GM19351 (cell line): Measurements from ENCODE around the gene RUFY3.
"Not testable (repeated sequence)": the region's sequence is repeated elsewhere in the genome, so short reads cannot be mapped to it uniquely, and the experiment has no call there.

ENCODE experiments used
- ATAC-seq: cut with Tn5 transposase; IDR thresholded peaks from one replicate; pipeline ENCODE4 v1.9.1; 2021; ENCODE audit warnings: mild to moderate bottlenecking, moderate library complexity; ENCODE audit not compliant: unreplicated experiment

Gene RUFY3

DNA sequence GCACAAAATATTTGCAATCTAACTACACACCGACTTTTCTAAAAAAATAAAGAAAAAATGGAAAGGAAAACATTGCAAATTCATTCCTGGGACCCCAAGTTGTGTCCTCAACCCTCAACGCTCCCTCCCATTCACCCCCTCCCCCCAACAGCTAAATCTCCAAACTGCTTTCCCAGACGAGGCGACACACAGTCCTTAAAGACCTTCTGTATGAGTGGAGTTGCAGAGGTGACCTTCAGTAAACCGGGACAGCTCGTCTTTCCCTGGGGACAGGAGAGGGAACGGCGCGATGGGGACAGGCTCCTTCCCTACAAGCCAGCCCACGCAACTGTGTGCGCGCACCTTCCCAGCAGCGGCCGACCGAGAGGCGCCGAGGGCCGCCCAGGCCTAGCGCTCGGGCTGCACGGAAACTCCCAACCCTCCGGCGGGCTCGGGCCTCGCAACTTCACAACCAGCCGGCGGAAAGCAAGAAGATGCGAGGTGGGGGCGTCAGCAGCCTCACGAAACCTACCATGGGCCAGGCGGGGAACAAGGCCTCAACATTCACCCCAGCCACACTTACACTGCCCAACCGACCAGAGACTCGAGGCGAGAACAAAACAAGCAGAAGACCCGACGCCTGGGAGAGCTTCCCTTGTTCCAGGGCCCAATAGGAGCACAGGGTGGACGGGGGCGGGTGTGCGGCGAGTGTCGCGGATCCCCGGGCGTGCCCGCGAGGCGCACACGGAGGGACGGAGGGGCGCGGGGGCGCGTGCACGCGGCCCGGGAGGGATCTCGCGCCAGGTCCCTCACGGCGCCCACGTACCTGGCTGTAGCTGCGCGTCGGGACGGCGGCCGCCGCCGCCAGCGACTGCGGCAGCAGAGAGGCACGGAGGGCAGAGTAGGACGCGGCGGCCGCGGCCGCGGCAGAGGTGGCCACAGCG, 117.2 kb downstream of the RUFY3 start:
- ATAC-seq = peak; percentile 55

DNA sequence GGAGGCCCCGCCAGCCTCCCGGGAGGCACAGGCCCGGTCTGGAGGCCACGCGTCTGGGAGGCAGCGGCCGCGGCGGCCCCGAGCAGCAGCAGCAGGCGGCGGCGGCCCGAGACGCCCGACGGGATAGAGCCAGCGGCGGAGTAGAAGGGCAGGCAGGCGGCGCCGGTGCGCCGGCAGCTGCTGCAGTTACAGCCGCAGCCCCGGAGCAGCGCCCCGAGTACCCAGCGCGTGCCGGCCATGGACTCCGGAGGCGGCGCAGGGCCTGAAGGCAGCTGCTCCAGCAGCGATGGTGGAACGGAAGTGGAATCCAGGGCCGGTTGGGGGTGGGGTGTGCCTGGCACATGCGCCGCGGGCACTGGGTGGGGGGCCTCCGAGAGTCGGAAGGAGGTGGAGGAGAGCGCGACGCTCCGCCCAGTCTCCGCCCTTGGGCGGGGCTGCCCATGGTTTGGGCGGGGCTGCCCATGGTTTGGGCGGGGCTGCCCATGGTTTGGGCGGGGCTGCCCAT, 117.9 kb downstream of the RUFY3 start, which contains the start of gene GRSF1:
Gene GRSF1 (minus strand): TSS at position 302 of the 505 bp plus-strand sequence. CDS start 63 bp downstream, at position 239.
- peak; percentile 60 for ATAC-seq

DNA sequence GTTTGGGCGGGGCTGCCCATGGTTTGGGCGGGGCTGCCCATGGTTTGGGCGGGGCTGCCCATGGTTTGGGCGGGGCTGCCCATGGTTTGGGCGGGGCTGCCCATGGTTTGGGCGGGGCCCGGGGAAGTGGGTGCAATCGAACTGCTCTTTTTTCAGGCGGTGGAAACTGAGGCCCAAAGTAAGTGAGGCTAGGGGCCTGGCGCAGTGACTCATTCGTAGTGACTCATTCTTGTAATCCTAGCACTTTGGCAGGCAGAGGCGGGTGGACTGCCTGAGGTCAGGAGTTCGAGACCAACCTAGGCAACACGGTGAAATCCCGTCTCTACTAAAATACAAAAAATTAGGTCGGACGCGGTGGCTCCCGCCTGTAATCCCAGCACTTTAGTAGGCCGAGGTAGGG, 118.4 kb downstream of the RUFY3 start:
- not testable (repeated sequence) for ATAC-seq

DNA sequence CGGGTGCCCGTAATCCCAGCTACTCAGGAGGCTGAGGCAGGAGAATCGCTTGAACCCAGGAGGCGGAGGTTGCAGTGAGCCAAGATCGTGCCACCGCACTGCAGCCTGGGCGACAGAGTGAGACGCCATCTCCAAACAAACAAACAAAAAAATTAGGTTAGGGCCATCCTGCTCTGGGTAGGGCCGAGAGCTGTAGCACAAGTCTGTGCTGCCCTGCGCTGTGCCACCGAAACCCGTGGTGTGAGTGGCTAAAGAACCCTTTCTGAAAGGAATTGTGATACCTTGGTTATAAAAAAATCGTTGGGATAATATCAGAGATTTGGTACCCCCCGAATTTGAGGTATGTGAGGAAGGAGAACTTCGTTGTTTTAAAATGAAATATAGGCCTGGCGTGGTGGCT, 118.9 kb downstream of the RUFY3 start:
- not testable (repeated sequence) for ATAC-seq

DNA sequence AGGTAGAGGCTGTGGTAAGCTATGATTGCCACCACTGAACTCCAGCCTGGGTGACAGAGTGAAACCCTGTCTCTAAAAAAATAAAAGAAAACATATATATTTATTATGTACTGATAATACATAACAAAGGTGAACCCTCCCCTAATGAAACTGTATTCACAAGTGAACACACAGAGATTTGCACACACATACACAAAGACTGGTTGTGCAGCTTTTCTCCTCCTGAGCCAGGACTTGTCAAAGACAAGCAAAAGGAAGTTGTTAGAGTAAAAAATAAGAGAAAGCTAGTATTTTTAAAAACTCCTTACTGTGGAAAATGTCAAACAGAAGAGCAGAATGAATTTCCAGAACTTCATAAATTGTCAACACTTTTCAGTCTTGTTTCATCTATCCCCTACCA, 119.4 kb downstream of the RUFY3 start:
- no peak for ATAC-seq

DNA sequence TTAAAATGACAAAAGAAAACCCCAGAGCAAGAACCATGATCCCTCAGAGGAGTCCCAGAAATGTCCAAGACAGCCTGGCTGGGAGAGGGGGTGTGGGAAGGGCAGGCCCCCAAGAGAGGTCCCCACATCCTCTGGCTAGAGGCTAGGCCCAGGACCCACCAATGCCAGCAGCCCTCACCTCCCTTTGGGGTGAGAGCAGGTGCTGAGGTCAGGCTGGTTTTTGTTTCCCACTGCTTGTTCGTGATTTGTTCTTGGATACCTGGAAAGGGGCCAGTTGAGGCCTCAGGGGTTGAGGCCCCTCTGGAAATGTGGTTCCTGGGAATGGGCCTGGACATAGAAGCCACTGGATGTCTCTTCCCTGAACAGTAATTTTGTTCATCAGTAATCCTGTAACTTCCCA, 120.2 kb downstream of the RUFY3 start:
- ATAC-seq = no peak

DNA sequence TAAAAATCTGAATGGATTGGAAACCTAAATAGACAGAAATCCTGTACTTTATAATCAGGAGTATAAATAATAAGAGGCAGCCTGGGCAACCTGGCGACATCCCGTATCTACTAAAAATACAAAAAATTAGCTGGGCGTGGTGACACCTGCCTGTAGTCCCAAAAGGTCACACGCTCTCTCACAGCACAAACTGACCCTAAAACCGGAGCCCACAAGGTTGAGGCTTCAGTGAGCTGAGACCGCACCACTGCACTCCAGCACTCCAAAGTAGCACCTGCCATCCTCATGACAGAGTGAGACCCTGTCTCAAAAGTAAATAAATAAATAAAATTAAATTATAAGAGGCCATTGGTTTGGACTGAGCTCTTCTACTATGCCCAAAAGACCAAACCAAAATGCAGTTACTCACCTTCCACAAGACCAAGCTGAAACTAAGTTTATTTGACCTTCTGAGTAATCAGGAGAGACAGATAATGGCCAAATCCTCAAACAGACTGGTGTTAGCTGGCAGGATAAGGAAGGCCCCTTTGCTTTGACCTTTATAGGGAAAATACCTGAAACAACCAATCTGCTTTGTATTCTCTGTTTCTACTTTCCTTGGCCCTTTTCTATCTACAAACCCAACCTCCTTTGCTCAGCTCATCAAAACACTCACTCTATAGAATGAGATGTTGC, 121.1 kb downstream of the RUFY3 start:
- peak; percentile 12 for ATAC-seq

DNA sequence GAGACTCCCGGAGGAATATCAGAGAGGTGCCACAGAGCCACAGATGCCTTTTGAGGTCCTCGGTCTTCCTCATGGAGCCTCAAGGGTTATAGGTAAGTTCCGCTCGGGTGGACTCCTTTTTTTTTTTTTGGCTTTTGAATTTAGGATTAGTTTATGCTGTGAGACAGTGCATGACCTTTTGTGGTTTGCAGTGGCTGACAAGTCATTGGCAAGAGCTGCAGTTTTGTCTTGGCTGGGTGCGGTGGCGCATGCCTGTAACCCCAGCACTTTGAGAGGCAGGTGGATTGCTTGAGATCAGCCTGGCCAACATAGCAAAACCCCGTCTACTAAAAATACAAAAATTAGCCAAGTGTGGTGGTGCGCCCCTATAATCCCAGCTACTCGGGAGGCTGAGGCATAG, 122.4 kb downstream of the RUFY3 start:
- ATAC-seq = peak; percentile 27

DNA sequence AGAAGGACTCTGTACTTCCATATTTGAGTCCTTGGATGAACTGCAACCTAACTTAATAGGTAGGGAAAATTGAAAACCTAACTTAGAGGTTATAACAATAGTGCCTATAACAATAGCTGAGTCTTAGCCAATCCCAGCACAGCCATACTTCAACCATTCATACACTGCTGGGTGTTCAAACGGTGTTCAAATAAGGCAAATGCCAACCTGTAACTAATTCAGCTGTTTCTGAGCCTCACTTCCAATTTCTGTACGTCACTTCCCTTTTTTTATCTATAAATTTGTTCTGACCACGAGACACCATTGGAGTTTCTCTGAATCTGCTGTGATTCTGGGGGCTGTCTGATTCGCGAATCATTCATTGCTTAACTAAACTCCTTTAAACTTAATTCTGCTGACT, 127.5 kb downstream of the RUFY3 start:
- ATAC-seq = no peak

DNA sequence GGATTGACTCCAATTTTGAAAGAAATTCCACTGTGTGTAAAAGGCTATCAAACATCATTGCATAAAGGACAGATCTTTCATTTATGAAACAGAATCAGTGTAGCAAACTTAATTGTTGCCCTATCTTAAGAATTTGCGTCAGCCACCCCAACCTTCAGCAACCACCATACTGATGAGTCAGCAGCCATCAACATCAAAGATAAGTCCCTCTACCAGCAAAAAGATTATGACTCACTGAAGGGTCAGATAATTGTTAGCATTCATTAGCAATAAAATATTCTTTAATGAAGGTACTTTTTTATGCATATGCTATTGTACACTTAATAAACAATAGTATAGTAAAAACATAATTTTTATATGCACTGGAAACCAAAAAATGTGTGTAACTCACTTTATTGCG, 133.7 kb downstream of the RUFY3 start:
- ATAC-seq = no peak
